Measurements from ENCODE around the gene C1orf21. TPM values are rescaled to one million over a fixed set of nuclear protein-coding genes. Genes with fewer than 3 reads are reported as not detected.

Gene C1orf21
- total and polyA plus RNA-seq, 2 donors (not counting 1 experiment from before 2014, with no cell fraction given), result under 0.01 to 0.32 TPM

GRCh38 chr1:184524248-184524647 is 137.4 kb downstream of the C1orf21 start:
- no peaks in the 10 kb centered on the region for H4K20me1 ChIP-seq (ENCODE audit: control insufficient read depth, insufficient read depth, low read length, poor library complexity, severe bottlenecking)
- no peak overlapping the region for H2AFZ ChIP-seq (ENCODE audit: insufficient read depth, low read depth, low read length, poor library complexity, severe bottlenecking)
- H3K36me3 ChIP-seq (replicated peaks in 1 of 2; ENCODE audit: control extremely low read depth in 1 of 2, control insufficient read depth in 1 of 2, extremely low read depth in 1 of 2, insufficient read depth in 2 of 2, low read length in 1 of 2), result no peaks in the 10 kb centered on the region
- H3K4me3 Mint-ChIP-seq, result no peak overlapping the region
- TF ChIP-seq CTCF (IDR thresholded peaks at IDR 0.05) (no peak), EZH2 (IDR thresholded peaks at IDR 0.05; ENCODE audit: borderline replicate concordance, insufficient read depth, low read depth, low read length, poor library complexity, severe bottlenecking) (no peak)
- ATAC-seq (ENCODE audit: low read depth) (no peak), DNase-seq (no peak)
- H3K4me1 Mint-ChIP-seq, result no peaks in the 10 kb centered on the region
- CTCF ChIA-PET, result no interaction called here
- H3K4me3 ChIP-seq (ENCODE audit: control extremely low read depth in 1 of 5, extremely low read depth in 1 of 5, insufficient read depth in 1 of 5, low read depth in 2 of 5, low read length in 4 of 5), result no peak overlapping the region
- no peak overlapping the region for H3K9ac ChIP-seq (ENCODE audit: low read length)
- no peak overlapping the region for H3K27ac ChIP-seq (ENCODE audit: low read length in 2 of 2)
- H3K9me3 ChIP-seq (ENCODE audit: control extremely low read depth in 1 of 3, control insufficient read depth in 2 of 3, insufficient read depth in 1 of 3, low read length in 2 of 3), result no peaks in the 10 kb centered on the region
- WGBS (ENCODE audit: insufficient coverage), result no CpG with 5 or more reads among the region's 1 CpG
- H3K4me1 ChIP-seq (ENCODE audit: control insufficient read depth in 2 of 2, insufficient read depth in 2 of 2, low read length in 2 of 2), result no peaks in the 10 kb centered on the region
- no peak overlapping the region for H3K4me2 ChIP-seq (replicated peaks; ENCODE audit: low read depth, low read length, poor library complexity, severe bottlenecking)
- no peak overlapping the region for H3K27ac Mint-ChIP-seq
- H3K27me3 Mint-ChIP-seq, result no peaks in the 10 kb centered on the region
- POLR2A ChIA-PET, result no interaction called here
- H3K79me2 ChIP-seq (ENCODE audit: control insufficient read depth, insufficient read depth, low read length), result no peaks in the 10 kb centered on the region
- no peaks in the 10 kb centered on the region for H3K27me3 ChIP-seq (replicated peaks in 1 of 4; ENCODE audit: control extremely low read depth in 1 of 4, control insufficient read depth in 3 of 4, insufficient read depth in 4 of 4, low read length in 3 of 4)
- intact Hi-C loops (cut with micrococcal nuclease), result no loop called here
- no peaks in the 10 kb centered on the region for H3K9me3 Mint-ChIP-seq (ENCODE audit: insufficient read depth)

DNA sequence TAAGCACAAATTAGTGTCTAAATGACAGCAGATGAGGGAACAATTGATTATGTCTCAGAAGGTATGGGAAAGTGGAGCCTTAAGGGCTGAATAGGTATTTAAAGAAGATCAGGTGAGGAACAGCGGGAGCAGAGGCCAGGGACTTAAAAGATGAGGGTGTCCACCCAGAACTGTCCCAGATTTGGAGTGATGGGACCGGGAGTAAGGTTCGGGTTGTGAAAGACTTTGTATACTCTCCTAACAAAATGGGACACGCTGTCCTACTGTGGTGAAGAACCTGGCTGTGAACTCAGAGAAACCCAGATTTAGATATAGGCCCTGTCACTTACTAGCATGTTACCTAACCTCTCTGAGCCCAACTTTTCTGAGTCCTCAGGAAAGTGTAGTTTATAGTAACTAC is 140.6 kb downstream of the C1orf21 start:
- no peaks in the 10 kb centered on the region for H4K20me1 ChIP-seq (ENCODE audit: control insufficient read depth, insufficient read depth, low read length, poor library complexity, severe bottlenecking)
- H3K27me3 Mint-ChIP-seq, result no peaks in the 10 kb centered on the region
- H3K36me3 ChIP-seq (replicated peaks in 1 of 2; ENCODE audit: control extremely low read depth in 1 of 2, control insufficient read depth in 1 of 2, extremely low read depth in 1 of 2, insufficient read depth in 2 of 2, low read length in 1 of 2), result no peaks in the 10 kb centered on the region
- ATAC-seq (ENCODE audit: low read depth), result no peak
- H3K27ac Mint-ChIP-seq, result no peak overlapping the region
- H3K9ac ChIP-seq (ENCODE audit: low read length), result no peak overlapping the region
- H3K4me3 ChIP-seq (ENCODE audit: control extremely low read depth in 1 of 5, extremely low read depth in 1 of 5, insufficient read depth in 1 of 5, low read depth in 2 of 5, low read length in 4 of 5), result no peak overlapping the region
- peaks cover 4 to 5% of the 10 kb centered on the region in 2 donors for H3K4me1 ChIP-seq (ENCODE audit: control insufficient read depth in 2 of 2, insufficient read depth in 2 of 2, low read length in 2 of 2)
- H3K4me3 Mint-ChIP-seq, result no peak overlapping the region
- peaks cover 4% of the 10 kb centered on the region for H3K4me1 Mint-ChIP-seq
- CTCF ChIA-PET, result no interaction called here
- POLR2A ChIA-PET, result no interaction called here
- no peaks in the 10 kb centered on the region for H3K9me3 ChIP-seq (ENCODE audit: control extremely low read depth in 1 of 3, control insufficient read depth in 2 of 3, insufficient read depth in 1 of 3, low read length in 2 of 3)
- intact Hi-C loops (cut with micrococcal nuclease), result no loop called here
- H3K27ac ChIP-seq (ENCODE audit: low read length in 2 of 2), result no peak overlapping the region
- TF ChIP-seq CTCF (IDR thresholded peaks at IDR 0.05), result no peak
- TF ChIP-seq EZH2 (IDR thresholded peaks at IDR 0.05; ENCODE audit: borderline replicate concordance, insufficient read depth, low read depth, low read length, poor library complexity, severe bottlenecking), result no peak
- H3K4me2 ChIP-seq (replicated peaks; ENCODE audit: low read depth, low read length, poor library complexity, severe bottlenecking), result no peak overlapping the region
- DNase-seq, result no peak
- no peaks in the 10 kb centered on the region for H3K27me3 ChIP-seq (replicated peaks in 1 of 4; ENCODE audit: control extremely low read depth in 1 of 4, control insufficient read depth in 3 of 4, insufficient read depth in 4 of 4, low read length in 3 of 4)
- H2AFZ ChIP-seq (ENCODE audit: insufficient read depth, low read depth, low read length, poor library complexity, severe bottlenecking), result no peak overlapping the region
- H3K79me2 ChIP-seq (ENCODE audit: control insufficient read depth, insufficient read depth, low read length), result no peaks in the 10 kb centered on the region
- 83% methylated on average over 2 of the region's 4 CpGs for whole genome bisulfite sequencing (ENCODE audit: insufficient coverage)
- no peaks in the 10 kb centered on the region for H3K9me3 Mint-ChIP-seq (ENCODE audit: insufficient read depth)
